Neuron (in vitro differentiated cells): ENCODE measurements around the gene DCP1B.

ENCODE experiments used
- H2AFZ ChIP-seq: one replicate; pipeline ENCODE4 v1.6.1; 2013; ENCODE audit warnings: low read depth, mild to moderate bottlenecking, inconsistent platforms, low read length, moderate library complexity
- H3K27me3 ChIP-seq: one replicate; pipeline ENCODE4 v1.6.1; 2013; ENCODE audit warnings: low read length; ENCODE audit not compliant: insufficient read depth
- H3K36me3 ChIP-seq: one replicate; pipeline ENCODE4 v1.6.1; 2013; ENCODE audit warnings: low read length; ENCODE audit not compliant: insufficient read depth
- H3K4me1 ChIP-seq: one replicate; pipeline ENCODE4 v1.6.1; 2013; ENCODE audit warnings: low read length; ENCODE audit not compliant: insufficient read depth
- H3K4me3 ChIP-seq: 2 replicates; pipeline ENCODE4 v1.5.1; 2013; ENCODE audit warnings: mild to moderate bottlenecking, low read length, moderate library complexity
- H3K9me3 ChIP-seq: one replicate; pipeline ENCODE4 v1.6.1; 2013; ENCODE audit warnings: low read length

Gene DCP1B

DNA sequence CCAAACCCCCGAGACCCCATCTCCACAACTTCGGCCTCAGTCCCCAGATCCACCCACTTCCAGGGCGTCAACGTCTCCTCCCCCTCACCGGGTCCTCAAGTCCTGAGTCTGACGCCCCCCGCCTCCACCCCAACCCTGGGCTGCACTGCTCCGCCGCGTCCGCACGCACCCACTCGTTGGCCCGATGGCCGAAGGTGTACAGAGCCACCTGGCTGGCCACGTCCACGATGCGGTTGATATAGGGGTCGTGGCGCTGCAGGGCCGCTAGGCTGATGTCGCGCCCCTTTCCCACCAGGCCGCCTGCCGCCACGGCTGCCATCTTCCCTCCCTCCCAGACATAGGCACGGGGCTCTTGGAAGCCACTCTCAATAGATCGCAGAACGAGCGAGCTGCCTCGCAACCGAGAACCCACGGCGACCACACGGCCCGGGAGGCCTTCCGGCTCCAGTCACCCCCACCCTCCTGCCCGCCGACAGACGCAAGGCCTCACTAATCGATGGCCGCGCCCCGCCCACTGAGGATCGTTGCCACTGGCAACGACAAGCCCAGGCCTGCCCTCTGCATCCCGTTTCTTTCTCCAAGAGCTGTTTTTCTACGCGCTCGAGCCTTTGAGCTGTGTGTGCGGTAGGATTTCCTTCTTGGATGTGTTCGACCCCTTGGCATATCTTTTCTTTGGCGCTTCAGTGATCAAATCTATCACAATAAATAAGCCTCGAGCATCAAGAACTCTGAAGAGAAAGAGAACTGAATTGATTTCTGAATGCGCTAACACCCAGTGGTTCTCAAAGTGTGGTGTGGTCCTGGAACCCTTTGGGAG, at the start of gene DCP1B:
TSS of gene DCP1B (minus strand) at position 345 of the 817 bp plus-strand sequence. CDS start at position 319, 26 bp downstream.
- no peaks in the 10 kb centered on the region for H3K9me3 ChIP-seq
- peak within 1 kb of the TSS; percentile 52 for H2AFZ ChIP-seq
- H3K27me3 ChIP-seq, result no peaks in the 10 kb centered on the region
- H3K36me3 ChIP-seq, result no peaks in the 10 kb centered on the region
- peaks cover 21% of the 10 kb centered on the region for H3K4me1 ChIP-seq
- H3K4me3 ChIP-seq, result peak within 1 kb of the TSS; percentile 87

GRCh38 chr12:2053691-2054090, 49.4 kb upstream of the DCP1B start:
- H3K27me3 ChIP-seq, result peaks cover 78% of the 10 kb centered on the region
- H3K9me3 ChIP-seq, result no peaks in the 10 kb centered on the region
- peaks cover 10% of the 10 kb centered on the region for H3K4me1 ChIP-seq
- peak overlapping the region; percentile 67 for H3K4me3 ChIP-seq
- H2AFZ ChIP-seq, result peak overlapping the region; percentile 95
- H3K36me3 ChIP-seq, result no peaks in the 10 kb centered on the region

GRCh38 chr12:2052826-2053678, 48.8 kb upstream of the DCP1B start, which contains the start of gene CACNA1C:
CACNA1C (plus strand) TSS chr12:2052987; CDS start chr12:2053563, 576 bp downstream.
- H3K4me1 ChIP-seq, result peaks cover 10% of the 10 kb centered on the region
- H3K27me3 ChIP-seq, result peaks cover 79% of the 10 kb centered on the region
- H2AFZ ChIP-seq, result peak within 1 kb of the TSS; percentile 95
- H3K36me3 ChIP-seq, result no peaks in the 10 kb centered on the region
- H3K4me3 ChIP-seq, result peak within 1 kb of the TSS; percentile 67
- H3K9me3 ChIP-seq, result no peaks in the 10 kb centered on the region

DNA sequence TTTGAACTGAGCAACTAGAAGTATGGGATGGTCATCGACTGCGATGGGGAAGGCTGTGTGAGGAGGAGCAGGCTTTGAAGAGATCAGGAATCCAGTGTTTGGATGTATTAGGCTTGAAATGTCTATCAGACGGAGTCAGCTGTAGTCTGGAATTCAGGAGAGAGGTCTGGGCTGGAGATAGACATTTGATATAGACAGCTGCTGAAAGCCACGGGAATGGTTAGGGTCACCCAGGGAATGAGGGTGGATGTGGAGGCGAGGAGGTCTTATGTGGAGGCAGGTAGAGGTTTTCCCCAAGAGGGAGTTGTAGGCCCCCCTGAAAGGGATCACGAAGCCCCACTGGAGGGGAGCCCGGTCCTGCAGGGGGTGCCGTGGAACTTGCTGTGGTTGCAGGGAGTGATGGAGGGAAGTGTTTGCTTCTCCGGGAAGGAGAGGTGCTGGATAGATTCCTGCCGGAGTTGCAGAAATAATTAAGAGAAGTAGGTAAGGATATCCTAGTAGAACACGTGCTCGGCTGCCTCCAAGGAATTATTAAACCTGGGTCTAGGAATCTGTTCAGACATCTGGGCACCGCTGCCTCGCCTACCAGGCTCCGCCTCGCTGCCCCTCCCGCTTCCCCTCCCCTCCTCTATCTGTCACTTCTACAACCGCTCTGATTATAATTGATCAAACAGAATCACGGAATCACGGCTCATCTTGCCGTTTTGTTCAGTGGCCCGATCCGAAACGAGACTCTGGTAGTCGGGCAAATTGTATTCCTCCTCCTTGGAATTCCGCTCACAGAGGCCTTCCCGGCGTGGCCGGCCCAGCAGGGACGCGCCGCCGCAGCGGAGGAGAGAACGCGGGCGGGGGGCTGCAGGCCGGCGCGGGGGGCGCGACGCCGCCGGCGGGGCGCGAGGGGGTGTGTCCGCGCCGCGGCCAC, 47.7 kb upstream of the DCP1B start:
- H3K4me3 ChIP-seq, result peak overlapping the region; percentile 67
- H3K9me3 ChIP-seq, result no peaks in the 10 kb centered on the region
- peak overlapping the region; percentile 22 for H2AFZ ChIP-seq
- H3K4me1 ChIP-seq, result peaks cover 10% of the 10 kb centered on the region
- H3K36me3 ChIP-seq, result no peaks in the 10 kb centered on the region
- H3K27me3 ChIP-seq, result peaks cover 74% of the 10 kb centered on the region

GRCh38 chr12:2049604-2050540, 45.6 kb upstream of the DCP1B start:
- H3K36me3 ChIP-seq, result no peaks in the 10 kb centered on the region
- H3K4me3 ChIP-seq, result no peak overlapping the region
- no peaks in the 10 kb centered on the region for H3K9me3 ChIP-seq
- no peak overlapping the region for H2AFZ ChIP-seq
- H3K27me3 ChIP-seq, result peaks cover 58% of the 10 kb centered on the region
- peaks cover 10% of the 10 kb centered on the region for H3K4me1 ChIP-seq

- H3K4me1 ChIP-seq, result peaks cover 6% of the 10 kb centered on the region
- H2AFZ ChIP-seq, result no peak overlapping the region
- H3K36me3 ChIP-seq, result no peaks in the 10 kb centered on the region
- peaks cover 49% of the 10 kb centered on the region for H3K27me3 ChIP-seq
- H3K9me3 ChIP-seq, result no peaks in the 10 kb centered on the region
- no peak overlapping the region for H3K4me3 ChIP-seq
Observed at GRCh38 chr12:2047752-2048151, 43.5 kb upstream of the DCP1B start.

DNA sequence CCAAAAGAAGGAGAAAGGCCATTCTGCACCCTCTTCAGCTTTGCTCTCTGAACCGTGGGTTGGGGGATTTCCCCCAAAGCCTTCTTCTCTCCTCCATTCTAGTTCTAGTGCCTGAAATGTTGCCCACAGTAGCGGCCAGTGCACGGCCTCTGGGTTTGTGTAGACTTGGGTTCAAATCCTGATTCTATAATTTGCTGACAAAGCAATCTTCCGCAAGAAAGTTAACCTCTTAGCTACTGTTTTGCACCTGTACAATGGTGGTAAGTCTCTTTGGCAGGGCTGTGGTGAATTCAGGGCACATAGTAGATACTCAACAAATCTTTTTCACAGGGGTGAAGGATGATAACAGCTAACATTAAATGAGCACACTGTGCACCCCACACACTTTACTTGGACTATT, 42.7 kb upstream of the DCP1B start:
- H3K4me1 ChIP-seq, result peaks cover 2% of the 10 kb centered on the region
- H3K36me3 ChIP-seq, result no peaks in the 10 kb centered on the region
- no peak overlapping the region for H3K4me3 ChIP-seq
- H2AFZ ChIP-seq, result no peak overlapping the region
- no peaks in the 10 kb centered on the region for H3K9me3 ChIP-seq
- peaks cover 45% of the 10 kb centered on the region for H3K27me3 ChIP-seq

DNA sequence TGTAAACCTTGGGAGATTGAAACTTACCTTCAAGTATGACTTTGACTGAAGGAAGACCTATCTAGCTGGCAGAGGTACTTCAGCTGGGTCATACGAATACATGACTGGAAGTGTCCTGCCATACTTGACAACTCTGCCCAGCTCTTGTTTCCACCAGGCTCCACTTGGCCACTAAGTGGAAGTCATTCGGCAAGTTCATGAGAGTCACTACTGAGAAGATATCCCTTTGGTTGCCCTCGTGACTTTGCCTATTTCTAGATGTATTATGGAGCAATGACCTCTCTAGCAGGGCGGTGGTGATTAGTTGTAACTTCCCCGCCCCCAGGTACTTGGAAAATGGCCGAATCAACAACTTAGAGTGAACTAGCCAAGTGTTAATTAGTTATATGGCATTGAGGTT, 39.9 kb upstream of the DCP1B start:
- Histone ChIP-seq H3K9me3 (no peaks in the 10 kb centered on the region), H3K4me1 (no peaks in the 10 kb centered on the region), H3K27me3 (peaks cover 29% of the 10 kb centered on the region)

GRCh38 chr12:2043054-2043453, 38.8 kb upstream of the DCP1B start:
- H3K4me1 ChIP-seq, result no peaks in the 10 kb centered on the region
- peaks cover 18% of the 10 kb centered on the region for H3K27me3 ChIP-seq
- no peak overlapping the region for H2AFZ ChIP-seq
- H3K36me3 ChIP-seq, result no peaks in the 10 kb centered on the region
- no peak overlapping the region for H3K4me3 ChIP-seq
- no peaks in the 10 kb centered on the region for H3K9me3 ChIP-seq

More for the DNA sequence above, 39.9 kb upstream of the DCP1B start:
- H2AFZ ChIP-seq, result no peak overlapping the region
- no peaks in the 10 kb centered on the region for H3K36me3 ChIP-seq
- no peak overlapping the region for H3K4me3 ChIP-seq

- Histone ChIP-seq H3K36me3 (no peaks in the 10 kb centered on the region), H2AFZ (no peak overlapping the region), H3K27me3 (peaks cover 15% of the 10 kb centered on the region)
Observed at GRCh38 chr12:2039034-2039433, 34.8 kb upstream of the DCP1B start.

GRCh38 chr12:2035431-2036055, 31.3 kb upstream of the DCP1B start:
- no peaks in the 10 kb centered on the region for H3K4me1 ChIP-seq
- no peaks in the 10 kb centered on the region for H3K9me3 ChIP-seq
- no peaks in the 10 kb centered on the region for H3K36me3 ChIP-seq
- peak overlapping the region; percentile 49 for H3K4me3 ChIP-seq
- peaks cover 21% of the 10 kb centered on the region for H3K27me3 ChIP-seq
- peak overlapping the region; percentile 84 for H2AFZ ChIP-seq

More at GRCh38 chr12:2039034-2039433, 34.8 kb upstream of the DCP1B start:
- Histone ChIP-seq H3K4me1 (no peaks in the 10 kb centered on the region), H3K4me3 (no peak overlapping the region), H3K9me3 (no peaks in the 10 kb centered on the region)
